IMR-90 (cell line): ENCODE data around the gene WNT9B.

Experiments
- BHLHE40 ChIP-seq: fragments of 150-350 bp; IDR thresholded peaks from 2 replicates; pipeline ENCODE4 v1.6.1; 2016; ENCODE audit warnings: mild to moderate bottlenecking, low read depth, low read length
- CEBPB ChIP-seq: IDR thresholded peaks from 2 replicates; pipeline ENCODE4 v1.6.1; 2012; ENCODE audit warnings: low read depth, low read length, improper control_type of control experiment
- CTCF ChIP-seq: conservative IDR thresholded peaks from 2 replicates; pipeline ENCODE4 v1.5.1; 2012; ENCODE audit warnings: mild to moderate bottlenecking, low read depth, low read length, improper control_type of control experiment
- FOS ChIP-seq: fragments of 150-350 bp; IDR thresholded peaks from 2 replicates; pipeline ENCODE4 v1.6.1; 2016; ENCODE audit warnings: low read depth, low read length
- MAFK ChIP-seq: IDR thresholded peaks from 2 replicates; pipeline ENCODE4 v1.6.1; 2012; ENCODE audit warnings: low read depth, low read length, improper control_type of control experiment
- MAZ ChIP-seq: IDR thresholded peaks from 2 replicates; pipeline ENCODE4 v1.6.1; 2012; ENCODE audit warnings: low read depth, mild to moderate bottlenecking, low read length, improper control_type of control experiment, moderate library complexity, borderline replicate concordance
- NFE2L2 ChIP-seq: fragments of 150-350 bp; IDR thresholded peaks from 2 replicates; pipeline ENCODE4 v1.6.1; 2016; ENCODE audit warnings: low read depth, mild to moderate bottlenecking, low read length
- POLR2A ChIP-seq: IDR thresholded peaks from 2 replicates; pipeline ENCODE4 v1.6.1; 2012; ENCODE audit warnings: mild to moderate bottlenecking, low read depth, low read length
- TF ChIP-seq, protein P1 (sequence below): fragments of 150-350 bp; IDR thresholded peaks from 2 replicates; pipeline ENCODE4 v1.6.1; 2017; ENCODE audit warnings: mild to moderate bottlenecking, antibody characterized with exemption, low read length, low read depth

GRCh38 chr17:46809110-46809571 is 42.2 kb upstream of the WNT9B start:
- TF ChIP-seq CTCF (no peak), NFE2L2 (no peak), MAZ (no peak), CEBPB (no peak), MAFK (no peak), POLR2A (no peak), FOS (no peak), BHLHE40 (no peak)
- TF ChIP-seq, protein P1, sequence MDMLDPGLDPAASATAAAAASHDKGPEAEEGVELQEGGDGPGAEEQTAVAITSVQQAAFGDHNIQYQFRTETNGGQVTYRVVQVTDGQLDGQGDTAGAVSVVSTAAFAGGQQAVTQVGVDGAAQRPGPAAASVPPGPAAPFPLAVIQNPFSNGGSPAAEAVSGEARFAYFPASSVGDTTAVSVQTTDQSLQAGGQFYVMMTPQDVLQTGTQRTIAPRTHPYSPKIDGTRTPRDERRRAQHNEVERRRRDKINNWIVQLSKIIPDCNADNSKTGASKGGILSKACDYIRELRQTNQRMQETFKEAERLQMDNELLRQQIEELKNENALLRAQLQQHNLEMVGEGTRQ, result no peak
